GM10248 (cell line): ENCODE data around the gene KCNQ1.

Experiments
- CTCF ChIA-PET: fragments of 300-600 bp; sonication (Branson Sonifier 250); formaldehyde crosslinking; extraction: SDS; loops from one replicate; lab custom pipeline; 2021; ENCODE audit warnings: antibody characterized with exemption; lab: Yijun Ruan, JAX
- POLR2A ChIA-PET: fragments of 350-650 bp; sonication (Branson Sonifier 250); formaldehyde crosslinking; extraction: SDS; loops from one replicate; lab custom pipeline; 2020; ENCODE audit warnings: antibody characterized with exemption; lab: Yijun Ruan, JAX
- DNase-seq: peaks from one replicate; pipeline ENCODE4 v3.0.0; 2012; ENCODE audit errors: extremely low spot score
- TF ChIP-seq, protein P1 (sequence below): IDR thresholded peaks from 2 replicates; pipeline ENCODE4 v1.5.1; 2012; ENCODE audit warnings: mild to moderate bottlenecking, low read depth; ENCODE audit errors: extremely low read depth, missing control alignments, control extremely low read depth

KCNQ1 gene

DNA sequence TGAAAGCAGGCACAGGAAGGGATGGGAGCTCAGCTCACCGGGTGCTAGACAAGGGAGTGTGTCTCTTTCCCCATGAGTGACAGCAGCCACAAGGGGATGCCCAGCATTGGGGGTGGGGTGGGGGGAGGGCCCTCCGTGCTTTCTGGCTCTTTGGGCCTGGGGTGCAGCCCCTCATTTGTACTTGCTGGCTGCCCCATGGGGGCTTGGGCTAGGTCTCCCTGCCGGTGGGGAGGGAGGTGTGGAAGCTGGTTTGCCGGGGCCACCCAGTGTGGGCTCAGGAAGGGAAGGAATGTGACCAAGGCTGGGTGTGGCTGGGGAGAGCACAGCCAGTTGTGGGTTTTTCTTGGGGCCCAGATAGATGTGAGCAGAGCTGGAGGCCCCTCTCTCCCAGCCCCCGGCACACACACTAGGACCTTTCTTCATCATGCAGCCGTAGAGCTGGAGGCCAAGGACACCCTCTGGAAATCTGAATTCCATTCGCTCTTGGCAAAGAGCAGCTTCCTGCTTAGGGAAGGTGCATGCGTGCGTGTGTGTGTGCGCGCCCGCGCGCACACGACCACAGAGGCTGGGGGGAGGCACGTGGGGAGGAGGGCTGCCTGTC is 229.2 kb downstream of the KCNQ1 start:
- CTCF ChIA-PET, result interaction anchor here (1.2 kb wide), 1 partner anchor 8 kb away, joined by 3 read pairs; no protein-coding TSS in a partner anchor
- POLR2A ChIA-PET, result no interaction called here
- TF ChIP-seq, protein P1, sequence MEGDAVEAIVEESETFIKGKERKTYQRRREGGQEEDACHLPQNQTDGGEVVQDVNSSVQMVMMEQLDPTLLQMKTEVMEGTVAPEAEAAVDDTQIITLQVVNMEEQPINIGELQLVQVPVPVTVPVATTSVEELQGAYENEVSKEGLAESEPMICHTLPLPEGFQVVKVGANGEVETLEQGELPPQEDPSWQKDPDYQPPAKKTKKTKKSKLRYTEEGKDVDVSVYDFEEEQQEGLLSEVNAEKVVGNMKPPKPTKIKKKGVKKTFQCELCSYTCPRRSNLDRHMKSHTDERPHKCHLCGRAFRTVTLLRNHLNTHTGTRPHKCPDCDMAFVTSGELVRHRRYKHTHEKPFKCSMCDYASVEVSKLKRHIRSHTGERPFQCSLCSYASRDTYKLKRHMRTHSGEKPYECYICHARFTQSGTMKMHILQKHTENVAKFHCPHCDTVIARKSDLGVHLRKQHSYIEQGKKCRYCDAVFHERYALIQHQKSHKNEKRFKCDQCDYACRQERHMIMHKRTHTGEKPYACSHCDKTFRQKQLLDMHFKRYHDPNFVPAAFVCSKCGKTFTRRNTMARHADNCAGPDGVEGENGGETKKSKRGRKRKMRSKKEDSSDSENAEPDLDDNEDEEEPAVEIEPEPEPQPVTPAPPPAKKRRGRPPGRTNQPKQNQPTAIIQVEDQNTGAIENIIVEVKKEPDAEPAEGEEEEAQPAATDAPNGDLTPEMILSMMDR, result no peak
- DNase-seq, result no peak

DNA sequence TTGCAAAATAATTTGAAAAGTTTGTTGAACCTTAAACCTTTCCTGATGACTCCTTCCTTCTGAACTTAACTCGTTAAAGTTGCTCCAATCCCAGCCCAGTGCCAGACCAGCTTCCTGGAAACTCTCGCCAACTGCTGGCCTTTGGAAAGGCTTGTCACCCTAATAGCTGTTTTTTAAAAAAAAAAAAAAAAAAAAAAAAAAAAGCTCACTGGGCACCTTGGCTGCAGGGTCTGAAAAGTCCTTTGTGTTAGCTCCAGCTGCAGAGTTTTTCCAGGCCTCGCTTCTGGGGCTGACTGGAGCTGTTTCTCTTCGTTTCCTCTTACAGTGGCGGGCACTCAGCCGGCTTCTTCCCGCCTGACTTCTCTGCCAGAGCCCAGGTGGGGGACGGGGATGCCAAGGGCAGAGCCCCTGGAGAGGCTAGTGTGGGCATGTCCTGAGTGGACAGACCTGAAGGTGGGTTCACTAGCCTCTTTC is 229.9 kb downstream of the KCNQ1 start:
- TF ChIP-seq, protein P1, result no peak
- ChIA-PET CTCF (no interaction called here), POLR2A (interaction anchor here (0.6 kb wide), 1 partner anchor 15 kb away, joined by 3 read pairs; no protein-coding TSS in a partner anchor)
- no peak for DNase-seq

DNA sequence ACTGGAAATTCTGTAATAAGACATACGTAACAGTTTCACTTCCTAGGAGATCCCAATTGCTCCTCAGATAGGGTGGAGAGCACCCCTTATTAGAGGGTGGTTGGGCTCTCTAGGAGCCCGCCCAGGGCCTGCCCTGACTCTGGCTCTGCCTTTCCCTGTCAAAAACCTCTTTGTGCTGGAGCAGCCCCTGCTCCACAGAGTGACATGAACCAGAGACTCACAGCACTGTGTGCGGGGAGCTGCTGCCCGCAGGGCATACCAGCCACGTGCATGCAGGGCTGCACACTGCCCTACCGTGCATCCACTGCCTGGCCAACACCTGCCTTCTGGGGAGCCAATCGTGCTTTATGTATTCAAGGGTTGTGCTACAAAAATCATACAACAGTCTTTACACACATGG is 230.7 kb downstream of the KCNQ1 start:
- CTCF ChIA-PET, result no interaction called here
- TF ChIP-seq, protein P1, result no peak
- POLR2A ChIA-PET, result no interaction called here
- no peak for DNase-seq

DNA sequence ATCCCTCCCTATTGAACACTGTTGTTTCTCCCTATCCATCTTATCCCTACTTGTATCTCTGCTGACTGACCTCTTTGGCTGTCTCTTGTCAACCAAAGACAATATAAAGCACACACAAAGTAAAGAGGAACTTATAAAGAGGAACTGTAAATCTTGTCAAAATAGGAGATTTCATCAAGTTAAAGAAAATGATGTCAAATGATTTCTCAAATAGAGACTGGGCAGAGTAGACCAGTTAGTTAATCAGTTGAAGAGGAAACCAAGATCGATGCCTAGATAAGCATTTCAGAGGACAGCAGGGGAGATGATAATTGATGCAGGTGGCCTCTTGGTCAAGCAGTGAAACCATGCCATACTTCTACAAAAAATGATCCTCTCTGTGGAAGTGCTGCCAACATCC is 232.3 kb downstream of the KCNQ1 start:
- POLR2A ChIA-PET, result interaction anchor here (1.1 kb wide), 1 partner anchor 23 kb away, joined by 4 read pairs; the partner anchor contains the start of gene KCNQ1OT1
- TF ChIP-seq, protein P1, result no peak
- CTCF ChIA-PET, result interaction anchor here (1.1 to 1.3 kb wide), 2 partner anchors 13 to 26 kb away, joined by 3 to 4 read pairs; no protein-coding TSS in a partner anchor
- no peak for DNase-seq

DNA sequence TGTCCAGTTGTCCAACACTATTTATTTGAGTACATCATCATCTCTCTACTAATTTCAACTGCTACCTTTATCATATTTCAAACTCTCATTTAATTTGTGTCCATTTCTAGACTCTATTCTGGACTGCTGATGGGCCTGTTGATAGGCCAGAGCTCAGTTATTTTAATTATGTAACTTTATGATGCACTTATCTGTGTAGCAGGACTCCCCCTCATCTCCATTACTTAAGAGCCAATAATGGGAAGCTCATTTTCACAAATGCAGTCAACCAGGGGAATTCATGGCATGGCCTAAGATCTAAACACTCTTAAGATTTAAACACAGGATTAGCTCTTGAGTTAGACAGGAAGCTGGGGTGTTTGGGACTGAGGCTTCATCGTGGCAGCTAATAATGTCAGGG is 233.6 kb downstream of the KCNQ1 start:
- ChIA-PET CTCF (interaction anchor here (0.7 to 1.4 kb wide), 5 partner anchors 8 to 145 kb away, joined by 3 to 5 read pairs (median 3); no protein-coding TSS in a partner anchor), POLR2A (no interaction called here)
- DNase-seq, result no peak
- TF ChIP-seq, protein P1, result no peak

- ChIA-PET CTCF (interaction anchor here (0.7 to 1.4 kb wide), 5 partner anchors 8 to 146 kb away, joined by 3 to 5 read pairs (median 3); no protein-coding TSS in a partner anchor), POLR2A (no interaction called here)
- DNase-seq, result no peak
- TF ChIP-seq, protein P1, result no peak
Observed at GRCh38 chr11:2679011-2679676, 234.3 kb downstream of the KCNQ1 start.
